Liver (tissue), 9 donors: ENCODE data around the gene LRRC55. TPM values are rescaled to one million over a fixed set of nuclear protein-coding genes. Genes with fewer than 3 reads are reported as not detected.

Source experiments
- DNase-seq: peaks from one replicate; pipeline ENCODE4 v3.0.0-alpha.2; 2017; ENCODE audit warnings: low spot score
- H3K27ac ChIP-seq, 2 donors: one replicate each; pipeline ENCODE4 v1.7.0; 2013; ENCODE audit warnings: inconsistent platforms in 2 of 2, low read length in 2 of 2, control low read depth in 1 of 2, low read depth in 1 of 2, mild to moderate bottlenecking in 1 of 2
- H3K27me3 ChIP-seq, 4 donors: one replicate each; pipeline versions ENCODE4 v1.6.1 to v1.7.0; 2013; ENCODE audit warnings: low read length in 3 of 4, inconsistent platforms in 1 of 4, mild to moderate bottlenecking in 1 of 4, moderate library complexity in 1 of 4; ENCODE audit not compliant: control insufficient read depth in 4 of 4, insufficient read depth in 4 of 4
- H3K36me3 ChIP-seq, 4 donors: one replicate each; pipeline versions ENCODE4 v1.6.1 to v1.7.0; 2013; ENCODE audit warnings: low read length in 3 of 4, mild to moderate bottlenecking in 3 of 4, low read depth in 1 of 4, moderate library complexity in 1 of 4; ENCODE audit not compliant: control insufficient read depth in 4 of 4, insufficient read depth in 3 of 4
- H3K4me1 ChIP-seq, 4 donors: one replicate each; pipeline versions ENCODE4 v1.6.1 to v1.7.0; 2013; ENCODE audit warnings: low read length in 3 of 4, mild to moderate bottlenecking in 3 of 4, moderate library complexity in 1 of 4; ENCODE audit not compliant: control insufficient read depth in 4 of 4, insufficient read depth in 4 of 4
- H3K4me3 ChIP-seq, 3 donors: one replicate each; pipeline versions ENCODE4 v1.6.1 to v1.7.0; 2013; ENCODE audit warnings: low read length in 3 of 3, control low read depth in 1 of 3, low read depth in 1 of 3, mild to moderate bottlenecking in 1 of 3
- H3K9ac ChIP-seq, 2 donors: one replicate each; pipeline ENCODE4 v1.7.0; 2013; ENCODE audit warnings: low read length in 2 of 2, mild to moderate bottlenecking in 2 of 2, moderate library complexity in 2 of 2, control low read depth in 1 of 2, low read depth in 1 of 2
- H3K9me3 ChIP-seq, 4 donors: one replicate each; pipeline versions ENCODE4 v1.6.1 to v1.7.0; 2013; ENCODE audit warnings: low read length in 3 of 4; ENCODE audit not compliant: control insufficient read depth in 4 of 4
- ATF3 ChIP-seq: IDR thresholded peaks from 2 replicates; pipeline ENCODE4 v1.6.1; 2016; ENCODE audit warnings: antibody characterized with exemption
- CTCF ChIP-seq: fragments of 150-350 bp; IDR thresholded peaks from 2 replicates; pipeline ENCODE4 v1.5.1; 2017; ENCODE audit warnings: improper control_type of control experiment, low read depth, low read length; ENCODE audit not compliant: missing input control
- EGR1 ChIP-seq, 2 donors: IDR thresholded peaks; 2 replicates each; pipeline ENCODE4 v1.6.1; 2016 to 2018; ENCODE audit warnings: antibody characterized with exemption in 2 of 2, low read depth in 2 of 2
- FOXA1 ChIP-seq: IDR thresholded peaks from 2 replicates; pipeline ENCODE4 v1.6.1; 2016; ENCODE audit warnings: antibody characterized with exemption
- FOXA2 ChIP-seq: IDR thresholded peaks from 2 replicates; pipeline ENCODE4 v1.6.1; 2016; ENCODE audit warnings: antibody characterized with exemption
- GABPA ChIP-seq, 2 donors: IDR thresholded peaks in 1 of 2; conservative IDR thresholded peaks in 1 of 2; 2 replicates each; pipeline ENCODE4 v1.6.1; 2016; ENCODE audit warnings: antibody characterized with exemption in 2 of 2, mild to moderate bottlenecking in 1 of 2, moderate library complexity in 1 of 2
- HNF4A ChIP-seq, 2 donors: conservative IDR thresholded peaks; 2 replicates each; pipeline ENCODE4 v1.6.1; 2016; ENCODE audit warnings: antibody characterized with exemption in 2 of 2, mild to moderate bottlenecking in 2 of 2
- HNF4G ChIP-seq: IDR thresholded peaks from 2 replicates; pipeline ENCODE4 v1.6.1; 2016; ENCODE audit warnings: antibody characterized with exemption
- JUND ChIP-seq, 2 donors: IDR thresholded peaks; 2 replicates each; pipeline ENCODE4 v1.6.1; 2016; ENCODE audit warnings: antibody characterized with exemption in 2 of 2
- MAX ChIP-seq: IDR thresholded peaks from 2 replicates; pipeline ENCODE4 v1.6.1; 2016; ENCODE audit warnings: antibody characterized with exemption
- NR2F2 ChIP-seq: IDR thresholded peaks from 2 replicates; pipeline ENCODE4 v1.6.1; 2016; ENCODE audit warnings: antibody characterized with exemption
- RAD21 ChIP-seq, 2 donors: IDR thresholded peaks; 2 replicates each; pipeline ENCODE4 v1.6.1; 2016; ENCODE audit warnings: antibody characterized with exemption in 2 of 2, mild to moderate bottlenecking in 2 of 2
- REST ChIP-seq: IDR thresholded peaks from 2 replicates; pipeline ENCODE4 v1.6.1; 2016; ENCODE audit warnings: antibody characterized with exemption, mild to moderate bottlenecking
- RXRA ChIP-seq, 2 donors: IDR thresholded peaks; 2 replicates each; pipeline ENCODE4 v1.6.1; 2017 to 2018; ENCODE audit warnings: antibody characterized with exemption in 2 of 2, mild to moderate bottlenecking in 1 of 2
- SP1 ChIP-seq: IDR thresholded peaks from 2 replicates; pipeline ENCODE4 v1.6.1; 2018; ENCODE audit warnings: antibody characterized with exemption, mild to moderate bottlenecking
- TAF1 ChIP-seq: conservative IDR thresholded peaks from 2 replicates; pipeline ENCODE4 v1.6.1; 2016; ENCODE audit warnings: antibody characterized with exemption, mild to moderate bottlenecking
- YY1 ChIP-seq: IDR thresholded peaks from 2 replicates; pipeline ENCODE4 v1.6.1; 2016; ENCODE audit warnings: antibody characterized with exemption, mild to moderate bottlenecking
- ZBTB33 ChIP-seq: IDR thresholded peaks from 2 replicates; pipeline ENCODE4 v1.6.1; 2016; ENCODE audit warnings: antibody characterized with exemption
- WGBS: extraction: QIAGEN DNeasy Blood & Tissue Kit; methylation state at CpG from one replicate; pipeline ENCODE4 v1.1.7; 2013; 5-methylcytosine and 5-hydroxymethylcytosine counted together
- polyA plus RNA-seq, 2 donors: library from polyadenylated mRNA; stranded (reverse) in 1 of 2; unstranded in 1 of 2; fragments of 200-250 nt in 1 of 2; fragments of >200 nt in 1 of 2; fragmentation: Nextera tagmentation in 1 of 2; extraction: Ambion mirVana in 1 of 2; gene quantifications; one replicate each; pipeline versions ENCODE4 v1.2.1 to v1.2.3, GENCODE V29; 2013 to 2015
- total RNA-seq, 2 donors: library from RNA; depleted of rRNA; stranded (reverse); fragments of >200 nt; gene quantifications; one replicate each; pipeline ENCODE4 v1.2.3, GENCODE V29; 2014
- donor health status: healthy.
- donor health status: healthy.
- donor health status: healthy.
- donor health status: healthy.
- donor health status: healthy.

Gene LRRC55
- total and polyA plus RNA-seq, 4 donors = under 0.01 to 1.5 (median 0.72) TPM

GRCh38 chr11:57172031-57172430, 9.7 kb upstream of the LRRC55 start:
- Histone ChIP-seq H3K9ac (no peak overlapping the region), H3K4me3 (no peak overlapping the region), H3K27me3 (no peaks in the 10 kb centered on the region), H3K9me3 (no peaks in the 10 kb centered on the region), H3K36me3 (no peaks in the 10 kb centered on the region), H3K27ac (no peak overlapping the region), H3K4me1 (peaks cover under 1 to 7% (median 5%) of the 10 kb centered on the region in 4 donors)
- 67% methylated on average over 3 of the region's 3 CpGs for WGBS
- TF ChIP-seq JUND (IDR thresholded peaks at IDR 0.05) (no peak), RXRA (IDR thresholded peaks at IDR 0.05) (no peak), NR2F2 (no peak), YY1 (no peak), TAF1 (no peak), HNF4G (no peak), ZBTB33 (no peak), CTCF (no peak), MAX (no peak), FOXA2 (no peak), FOXA1 (no peak), ATF3 (no peak), RAD21 (IDR thresholded peaks at IDR 0.05) (no peak), HNF4A (conservative IDR thresholded peaks at IDR 0.05) (no peak), GABPA (IDR thresholded peaks at IDR 0.05 in 1 of 2, conservative IDR thresholded peaks at IDR 0.05 in 1 of 2) (no peak), SP1 (no peak), REST (no peak), EGR1 (IDR thresholded peaks at IDR 0.05; ENCODE audit: low read depth in 2 of 2) (no peak)
- DNase-seq = no peak
